ENCODE results near the gene SH3BP5L. TPM values are rescaled to one million over a fixed set of nuclear protein-coding genes. Genes with fewer than 3 reads are reported as not detected.

The SH3BP5L gene
- total RNA-seq, 2 donors from 2014 or later, result 13.7 to 14.8 TPM

GRCh38 chr1:248847181-248847955 is 21.7 kb upstream of the SH3BP5L start:
- Histone ChIP-seq H3K4me3 (no peak overlapping the region), H3K27me3 (no peaks in the 10 kb centered on the region), H3K9me3 (no peaks in the 10 kb centered on the region), H3K36me3 (replicated peaks in 1 of 2; ENCODE audit: insufficient read depth in 1 of 2, low read depth in 2 of 2) (peaks cover 14 to 15% of the 10 kb centered on the region in 2 donors), H3K27ac (no peak overlapping the region), H3K4me1 (peaks cover 9% of the 10 kb centered on the region)
- intact Hi-C loops (cut with DNase I), result no loop called here
- ATAC-seq, result no peak
- WGBS, 2 donors, result 93 to 95% methylated on average over 33 to 65 of the region's 76 CpGs
- TF ChIP-seq CTCF (IDR thresholded peaks at IDR 0.05), result no peak
- TF ChIP-seq POLR2A (IDR thresholded peaks at IDR 0.05), result no peak
- DNase-seq, result no peak

- WGBS, 2 donors, result 89 to 90% methylated on average over 7 to 8 of the region's 8 CpGs
- TF ChIP-seq POLR2A (IDR thresholded peaks at IDR 0.05) (no peak), CTCF (IDR thresholded peaks at IDR 0.05) (no peak)
- intact Hi-C loops (cut with DNase I), result no loop called here
- Histone ChIP-seq H3K4me3 (no peak overlapping the region), H3K36me3 (replicated peaks in 1 of 2; ENCODE audit: insufficient read depth in 1 of 2, low read depth in 2 of 2) (peaks cover 14 to 15% of the 10 kb centered on the region in 2 donors), H3K27me3 (no peaks in the 10 kb centered on the region), H3K9me3 (no peaks in the 10 kb centered on the region), H3K27ac (no peak overlapping the region), H3K4me1 (peaks cover 37% of the 10 kb centered on the region)
- DNase-seq (no peak), ATAC-seq (no peak)
These were observed 18.8 kb upstream of the SH3BP5L start for GRCh38 chr1:248844526-248844925.

GRCh38 chr1:248843687-248844086 is 18.0 kb upstream of the SH3BP5L start:
- intact Hi-C loops (cut with DNase I), result no loop called here
- peaks cover 42% of the 10 kb centered on the region for H3K4me1 ChIP-seq
- H3K27ac ChIP-seq, result no peak overlapping the region
- H3K36me3 ChIP-seq (replicated peaks in 1 of 2; ENCODE audit: insufficient read depth in 1 of 2, low read depth in 2 of 2), result peaks cover 11 to 13% of the 10 kb centered on the region in 2 donors
- DNase-seq (no peak), ATAC-seq (no peak)
- 76 to 88% methylated on average over 3 of the region's 3 CpGs for WGBS, 2 donors
- no peaks in the 10 kb centered on the region for H3K9me3 ChIP-seq
- H3K4me3 ChIP-seq, result no peak overlapping the region
- H3K27me3 ChIP-seq, result no peaks in the 10 kb centered on the region
- no peak for TF ChIP-seq POLR2A (IDR thresholded peaks at IDR 0.05)
- no peak for TF ChIP-seq CTCF (IDR thresholded peaks at IDR 0.05)

- ATAC-seq (no peak), DNase-seq (no peak)
- H3K4me1 ChIP-seq, result peaks cover 42% of the 10 kb centered on the region
- H3K4me3 ChIP-seq, result no peak overlapping the region
- no peaks in the 10 kb centered on the region for H3K9me3 ChIP-seq
- H3K36me3 ChIP-seq (replicated peaks in 1 of 2; ENCODE audit: insufficient read depth in 1 of 2, low read depth in 2 of 2), result peaks cover 5 to 8% of the 10 kb centered on the region in 2 donors
- TF ChIP-seq CTCF (IDR thresholded peaks at IDR 0.05), result no peak
- TF ChIP-seq POLR2A (IDR thresholded peaks at IDR 0.05), result no peak
- H3K27ac ChIP-seq, result no peak overlapping the region
- H3K27me3 ChIP-seq, result no peaks in the 10 kb centered on the region
- WGBS, 2 donors, result 84 to 87% methylated on average over 7 to 8 of the region's 8 CpGs
- intact Hi-C loops (cut with DNase I), result no loop called here
These were observed 17.1 kb upstream of the SH3BP5L start for GRCh38 chr1:248842781-248843331.
